B cell (primary cell): ENCODE data around the gene PPP1R36.

Experiments used
- CTCF ChIP-seq: fragments of 200-600 bp; IDR thresholded peaks from one replicate; pipeline ENCODE4 v1.8.0; 2022; ENCODE audit warnings: antibody characterized with exemption, mild to moderate bottlenecking
- EZH2 ChIP-seq: IDR thresholded peaks from 2 replicates; pipeline ENCODE4 v1.6.1; 2012; ENCODE audit warnings: borderline replicate concordance, low read depth, mild to moderate bottlenecking, moderate library complexity, low read length; ENCODE audit not compliant: insufficient read depth, poor library complexity, severe bottlenecking

GRCh38 chr14:64518229-64518628 lies 31.5 kb upstream of the PPP1R36 start:
- no peak for TF ChIP-seq CTCF
- TF ChIP-seq EZH2 = no peak
